Body of pancreas (tissue), 4 donors: ENCODE measurements around the gene GRAMD2A. TPM values are rescaled to one million over a fixed set of nuclear protein-coding genes. Genes with fewer than 3 reads are reported as not detected.

Experiments
- ATAC-seq: fragments of 150-250 bp; one replicate; pipeline ENCODE4 v1.9.1; 2016
- DNase-seq, 4 donors: peaks; one replicate each; pipeline ENCODE4 v3.0.0-alpha.2; 2019
- H3K27ac ChIP-seq, 4 donors: fragments of 200-600 bp; sonication (generic); 1 replicate in 3 of 4; 2 replicates in 1 of 4; pipeline versions ENCODE4 v1.5.1 to v1.6.1; 2016 to 2019; ENCODE audit warnings: mild to moderate bottlenecking in 1 of 4, mixed read lengths in 1 of 4, moderate library complexity in 1 of 4
- H3K27me3 ChIP-seq, 2 donors: fragments of 200-600 bp; sonication (generic); one replicate each; pipeline ENCODE4 v1.6.0; 2016; ENCODE audit warnings: mild to moderate bottlenecking in 1 of 2
- H3K36me3 ChIP-seq, 2 donors: fragments of 200-600 bp; sonication (generic); replicated peaks in 1 of 2; 2 replicates each; pipeline ENCODE4 v1.5.1; 2016; ENCODE audit warnings: low read depth in 2 of 2; ENCODE audit not compliant: insufficient read depth in 1 of 2
- H3K4me1 ChIP-seq: fragments of 200-600 bp; sonication (generic); one replicate; pipeline ENCODE4 v1.6.0; 2016
- H3K4me3 ChIP-seq, 2 donors: fragments of 200-600 bp; sonication (generic); 1 replicate in 1 of 2; 2 replicates in 1 of 2; pipeline ENCODE4 v1.5.1; 2016 to 2019
- H3K9me3 ChIP-seq, 3 donors: fragments of 200-600 bp; sonication (generic); 1 replicate in 2 of 3; 2 replicates in 1 of 3; pipeline ENCODE4 v1.5.1; 2016
- CTCF ChIP-seq, 7 experiments: fragments of 450-650 bp in 4 of 7; fragments of 200-600 bp in 3 of 7; sonication (generic) in 3 of 7; IDR thresholded peaks; one replicate each; pipeline ENCODE4 v1.5.1; 2016 to 2019; ENCODE audit warnings: antibody characterized with exemption in 7 of 7
- POLR2A ChIP-seq, 3 donors: fragments of 450-650 bp; IDR thresholded peaks; one replicate each; pipeline ENCODE4 v1.6.1; 2016; ENCODE audit warnings: antibody characterized with exemption in 3 of 3, mild to moderate bottlenecking in 2 of 3
- WGBS, 2 donors: methylation state at CpG; one replicate each; pipeline ENCODE4 v1.1.5; 2017; 5-methylcytosine and 5-hydroxymethylcytosine counted together
- intact Hi-C: fragments of 100-400 bp; cut with DNase I; formaldehyde crosslinking; loops from one replicate; pipeline ENCODE4 v1.15.1; 2023
- total RNA-seq, 2 donors: library from RNA; depleted of rRNA; stranded (reverse); fragments of >200 nt; gene quantifications; one replicate each; pipeline ENCODE4 v1.1.0, GENCODE V29; 2016

GRAMD2A gene
- total RNA-seq, 2 donors from 2014 or later, result 0.26 TPM; not detected in 1

GRCh38 chr15:72231833-72232478 is 34.4 kb upstream of the GRAMD2A start:
- H3K36me3 ChIP-seq, result no peaks in the 10 kb centered on the region
- 2% methylated on average over 14 to 16 of the region's 16 CpGs for WGBS, 2 donors
- peak in 3 of 4 donors; percentile 48 to 66 (median 54) for DNase-seq
- intact Hi-C loops, result no loop called here
- TF ChIP-seq CTCF (IDR thresholded peaks at IDR 0.05) (no peak), POLR2A (IDR thresholded peaks at IDR 0.05) (no peak)
- peaks cover 33% of the 10 kb centered on the region for H3K4me1 ChIP-seq
- H3K27ac ChIP-seq, result peak overlapping the region; percentile 77 to 94 (median 90)
- ATAC-seq, result peak; percentile 14
- peak overlapping the region; percentile 74 to 82 for H3K4me3 ChIP-seq
- no peaks in the 10 kb centered on the region for H3K27me3 ChIP-seq
- H3K9me3 ChIP-seq, result no peaks in the 10 kb centered on the region

- no peaks in the 10 kb centered on the region for H3K36me3 ChIP-seq
- DNase-seq, result peak; percentile 97 to 98 (median 98)
- H3K4me1 ChIP-seq, result peaks cover 38% of the 10 kb centered on the region
- no peaks in the 10 kb centered on the region for H3K27me3 ChIP-seq
- peak within 1 kb of the TSS; percentile 74 to 82 for H3K4me3 ChIP-seq
- no peaks in the 10 kb centered on the region for H3K9me3 ChIP-seq
- H3K27ac ChIP-seq, result peak within 1 kb of the TSS; percentile 77 to 94 (median 90)
- peak; percentile 97 to 98 (median 98) for TF ChIP-seq POLR2A (IDR thresholded peaks at IDR 0.05)
- TF ChIP-seq CTCF (IDR thresholded peaks at IDR 0.05), result peak in 1 of 7 experiments; percentile 14
- intact Hi-C loops, result no loop called here
- peak; percentile 90 for ATAC-seq
- WGBS, 2 donors, result 0 to 2% methylated on average over 19 to 56 of the region's 67 CpGs
These were observed 33.7 kb upstream of the GRAMD2A start, which contains the start of gene PKM for GRCh38 chr15:72231066-72231832. PKM (minus strand) TSS chr15:72231190; CDS start chr15:72219097, 12,093 bp downstream.

GRCh38 chr15:72230197-72231065 is 32.8 kb upstream of the GRAMD2A start:
- intact Hi-C loops, result no loop called here
- H3K4me1 ChIP-seq, result peaks cover 38% of the 10 kb centered on the region
- H3K27me3 ChIP-seq, result no peaks in the 10 kb centered on the region
- ATAC-seq (peak; percentile 45), DNase-seq (peak; percentile 76 to 89 (median 82))
- 0 to 1% methylated on average over 57 to 69 of the region's 79 CpGs for WGBS, 2 donors
- H3K36me3 ChIP-seq, result no peaks in the 10 kb centered on the region
- TF ChIP-seq CTCF (IDR thresholded peaks at IDR 0.05), result no peak
- TF ChIP-seq POLR2A (IDR thresholded peaks at IDR 0.05), result peak in 1 of 3 donors; percentile 44
- H3K9me3 ChIP-seq, result no peaks in the 10 kb centered on the region
- peak overlapping the region; percentile 77 to 94 (median 90) for H3K27ac ChIP-seq
- H3K4me3 ChIP-seq, result peak overlapping the region; percentile 74 to 82

- no peaks in the 10 kb centered on the region for H3K9me3 ChIP-seq
- H3K4me3 ChIP-seq, result peak overlapping the region; percentile 74 to 82
- ATAC-seq (peak; percentile 1), DNase-seq (no peak)
- no peaks in the 10 kb centered on the region for H3K36me3 ChIP-seq
- no peaks in the 10 kb centered on the region for H3K27me3 ChIP-seq
- peaks cover 38% of the 10 kb centered on the region for H3K4me1 ChIP-seq
- intact Hi-C loops, result no loop called here
- WGBS, 2 donors, result 0% methylated on average over 16 to 29 of the region's 29 CpGs
- TF ChIP-seq POLR2A (IDR thresholded peaks at IDR 0.05) (no peak), CTCF (IDR thresholded peaks at IDR 0.05) (no peak)
- peak overlapping the region; percentile 77 to 94 (median 90) for H3K27ac ChIP-seq
These were observed 32.3 kb upstream of the GRAMD2A start for GRCh38 chr15:72229947-72230196.
